ENCODE results near the gene SERINC2.

SERINC2 gene

GRCh38 chr1:31412732-31413404 is at the start of gene SERINC2:
Gene SERINC2, plus strand, starts transcription at chr1:31413213. Its CDS starts 53 bp downstream, at chr1:31413266.
- in situ Hi-C loops (cut with MboI; ENCODE audit: low sequenced_read_pairs): no loop called here

DNA sequence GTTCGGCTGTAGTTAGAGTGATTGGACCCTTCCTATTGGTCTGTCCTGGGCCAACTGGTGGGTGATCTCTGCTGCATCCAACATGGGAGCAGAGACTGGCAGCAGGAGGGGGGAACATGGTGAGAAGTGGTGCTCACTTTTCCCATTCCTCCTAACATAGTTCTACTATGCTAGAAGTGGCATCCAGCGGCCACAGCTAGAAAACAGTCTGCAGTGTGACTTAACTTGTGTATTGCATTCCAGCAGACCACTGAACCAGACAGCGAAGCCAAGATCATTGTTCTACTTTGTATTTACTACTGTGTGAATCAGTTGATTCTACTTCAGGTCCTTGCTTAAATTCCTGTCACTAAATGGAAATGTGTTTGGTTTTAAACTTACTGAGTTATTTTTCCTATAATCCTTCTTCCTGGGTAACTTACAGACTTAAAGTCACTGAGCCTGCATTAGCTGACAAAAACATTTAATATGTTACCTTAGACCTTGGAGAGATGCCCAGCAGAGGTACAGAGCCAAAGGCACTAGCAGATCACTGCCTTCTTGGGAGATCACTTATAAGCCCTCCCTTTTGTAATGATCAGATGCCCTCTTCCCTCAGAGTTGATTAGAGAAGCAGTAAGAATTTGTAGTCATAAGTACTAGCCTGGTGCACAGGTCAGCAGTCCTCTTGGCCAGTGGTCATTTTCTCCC is 48.3 kb upstream of the SERINC2 start:
- in situ Hi-C loops (cut with MboI; ENCODE audit: low sequenced_read_pairs): no loop called here

- in situ Hi-C loops (cut with MboI; ENCODE audit: low sequenced_read_pairs): no loop called here
Measured at GRCh38 chr1:31366796-31367195, 46.2 kb upstream of the SERINC2 start.

DNA sequence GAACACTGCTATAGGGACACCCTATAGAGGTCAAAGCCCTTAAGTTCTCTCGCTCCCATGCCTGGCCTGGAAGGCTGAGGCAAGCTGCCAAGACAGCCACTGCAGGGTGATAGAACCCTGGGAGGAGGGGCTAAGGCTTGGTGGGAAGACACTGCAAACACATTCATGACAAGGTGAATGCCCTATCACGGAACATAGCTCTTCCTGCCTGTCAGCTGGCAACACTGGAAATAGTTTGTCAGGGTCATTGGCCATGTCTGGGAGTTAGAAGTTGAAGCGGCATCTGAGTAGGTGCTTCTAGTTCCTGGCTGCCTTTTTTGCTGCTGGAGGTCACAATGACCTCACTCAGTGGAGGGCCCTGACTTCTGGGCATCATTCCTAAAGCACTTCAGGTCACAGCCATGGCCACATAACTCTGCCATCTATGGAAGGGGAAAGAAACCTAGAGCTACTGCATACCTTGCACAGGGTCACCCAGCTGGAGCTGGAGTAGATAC is 44.4 kb upstream of the SERINC2 start:
- in situ Hi-C loops (cut with MboI; ENCODE audit: low sequenced_read_pairs): no loop called here

GRCh38 chr1:31370021-31370420 is 43.0 kb upstream of the SERINC2 start:
- in situ Hi-C loops (cut with MboI; ENCODE audit: low sequenced_read_pairs): no loop called here

DNA sequence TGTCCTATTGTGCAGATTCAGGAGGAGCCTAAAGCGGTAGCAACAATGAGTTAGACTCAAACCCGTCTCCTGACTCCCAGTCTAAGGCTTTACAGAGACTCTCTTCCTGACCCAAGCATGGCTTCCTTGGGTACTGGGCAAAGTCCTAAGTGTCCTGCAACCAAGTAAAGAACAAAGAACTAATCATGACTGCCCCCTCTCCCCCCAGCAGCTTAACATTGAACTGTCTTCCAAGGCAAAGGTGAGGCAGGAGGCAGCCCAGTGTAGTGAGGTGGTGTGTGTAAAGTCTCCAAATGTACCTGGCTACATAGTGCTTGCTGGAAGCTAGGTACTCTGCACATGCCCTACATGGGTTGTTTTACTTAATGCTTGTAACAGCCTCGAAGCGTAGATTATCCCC is 42.4 kb upstream of the SERINC2 start:
- in situ Hi-C loops (cut with MboI; ENCODE audit: low sequenced_read_pairs): no loop called here

DNA sequence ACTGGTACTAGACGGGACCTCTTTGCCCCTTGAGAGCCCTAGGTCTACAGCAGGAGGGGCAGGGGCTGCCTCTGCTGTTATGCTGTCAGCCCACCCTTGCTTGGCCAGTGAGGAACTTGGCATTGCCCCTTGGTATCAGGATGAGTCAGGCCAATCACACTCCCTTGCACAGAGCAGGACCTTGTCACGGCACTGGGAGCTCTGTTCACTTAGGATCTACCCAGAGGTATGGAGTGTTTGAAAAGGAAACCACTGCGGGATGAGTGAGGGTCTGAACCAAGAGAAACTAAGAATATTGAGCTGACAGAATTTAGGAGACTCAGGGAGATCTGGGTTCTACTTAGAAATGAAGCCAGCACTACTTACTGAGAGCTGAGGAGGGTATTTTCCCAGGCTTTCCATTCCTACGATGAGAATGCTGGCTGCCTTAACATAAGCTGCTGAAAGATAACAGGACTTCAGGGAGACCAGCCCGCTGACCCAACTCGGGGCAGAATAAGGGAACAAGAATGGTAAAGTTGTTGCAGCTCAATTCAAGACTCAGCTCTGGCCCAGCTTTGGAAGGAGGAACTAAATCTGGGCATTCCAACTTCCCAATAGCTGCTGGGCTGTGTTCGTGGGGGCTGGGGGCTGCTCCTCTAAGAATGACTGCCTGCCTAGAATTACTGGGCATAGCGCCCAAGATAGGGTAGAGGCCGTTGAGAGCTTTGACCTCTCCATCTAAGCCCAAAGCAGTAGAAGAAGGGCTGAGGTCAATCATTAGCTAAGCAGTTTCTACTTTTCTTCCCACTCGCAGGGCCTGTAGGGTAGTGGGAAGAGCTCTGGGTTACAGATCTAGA is 41.7 kb upstream of the SERINC2 start:
- in situ Hi-C loops (cut with MboI; ENCODE audit: low sequenced_read_pairs): no loop called here

DNA sequence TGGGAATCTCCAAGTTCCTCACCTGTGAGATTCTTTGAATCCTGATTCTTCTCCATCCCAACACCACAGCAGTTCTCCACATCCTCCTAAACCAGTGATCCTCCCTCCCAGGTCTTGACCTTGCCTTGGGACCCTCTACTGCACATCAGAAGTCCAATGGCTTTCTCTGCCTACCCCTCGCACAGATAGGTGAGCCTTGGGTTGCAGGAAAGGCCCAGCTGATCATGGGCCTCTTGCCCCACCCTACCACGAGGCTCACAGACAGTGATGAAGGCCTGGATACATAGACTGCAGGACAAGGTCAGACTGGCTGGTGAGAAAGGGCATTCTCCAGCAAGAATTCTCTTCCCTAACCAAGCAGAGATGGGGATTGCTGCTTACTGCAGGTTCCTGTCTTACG is 41.0 kb upstream of the SERINC2 start:
- in situ Hi-C loops (cut with MboI; ENCODE audit: low sequenced_read_pairs): no loop called here

DNA sequence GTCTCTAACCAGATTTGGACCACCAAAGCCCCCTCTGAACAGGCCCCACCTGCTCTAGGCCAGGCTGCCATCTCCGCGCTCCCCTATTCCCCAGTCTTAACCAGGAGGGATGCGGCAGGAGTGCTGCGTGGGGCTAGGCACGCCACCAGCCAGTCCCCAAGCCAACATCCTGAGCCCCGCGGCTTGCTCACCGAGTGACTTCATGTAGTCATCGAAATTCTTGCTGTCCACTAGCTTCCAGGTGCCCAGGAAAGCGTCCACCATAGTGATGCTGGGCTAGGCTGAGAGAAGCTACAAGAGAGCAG is 40.3 kb upstream of the SERINC2 start:
- in situ Hi-C loops (cut with MboI; ENCODE audit: low sequenced_read_pairs): no loop called here

GRCh38 chr1:31373056-31373896 is 39.7 kb upstream of the SERINC2 start, which contains the start of gene FABP3:
Gene FABP3, minus strand, starts transcription at chr1:31373076. Its CDS starts 62 bp downstream, at chr1:31373014.
- in situ Hi-C loops (cut with MboI; ENCODE audit: low sequenced_read_pairs): no loop called here

DNA sequence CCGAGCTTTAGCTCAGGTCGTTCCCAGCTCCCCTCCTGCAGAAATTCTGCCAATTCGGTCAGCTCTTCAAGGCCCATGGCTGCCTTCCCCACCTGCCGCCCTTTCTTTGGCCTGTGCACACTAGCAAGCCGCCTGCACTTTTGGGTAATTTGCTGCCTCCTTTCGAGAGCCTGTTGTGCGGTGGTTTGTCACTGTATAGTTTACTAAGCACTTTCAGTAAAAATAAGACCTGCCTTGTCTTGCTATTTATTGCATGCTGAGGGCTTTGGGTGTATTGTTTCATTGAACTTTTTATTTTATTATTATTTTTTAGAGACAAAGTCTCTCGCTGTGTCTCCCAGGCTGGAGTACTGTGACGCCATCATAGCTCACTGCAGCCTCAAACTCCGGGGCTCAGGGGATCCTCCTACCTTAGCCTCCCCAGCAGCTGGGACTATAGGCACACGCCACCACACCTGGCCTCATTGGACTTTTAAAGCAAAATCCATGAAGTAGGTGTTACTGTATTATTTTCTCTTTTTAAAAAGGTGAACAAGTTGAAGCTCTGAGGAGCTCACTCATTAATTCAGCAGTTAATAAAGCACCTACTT is 39.0 kb upstream of the SERINC2 start:
- in situ Hi-C loops (cut with MboI; ENCODE audit: low sequenced_read_pairs): no loop called here

DNA sequence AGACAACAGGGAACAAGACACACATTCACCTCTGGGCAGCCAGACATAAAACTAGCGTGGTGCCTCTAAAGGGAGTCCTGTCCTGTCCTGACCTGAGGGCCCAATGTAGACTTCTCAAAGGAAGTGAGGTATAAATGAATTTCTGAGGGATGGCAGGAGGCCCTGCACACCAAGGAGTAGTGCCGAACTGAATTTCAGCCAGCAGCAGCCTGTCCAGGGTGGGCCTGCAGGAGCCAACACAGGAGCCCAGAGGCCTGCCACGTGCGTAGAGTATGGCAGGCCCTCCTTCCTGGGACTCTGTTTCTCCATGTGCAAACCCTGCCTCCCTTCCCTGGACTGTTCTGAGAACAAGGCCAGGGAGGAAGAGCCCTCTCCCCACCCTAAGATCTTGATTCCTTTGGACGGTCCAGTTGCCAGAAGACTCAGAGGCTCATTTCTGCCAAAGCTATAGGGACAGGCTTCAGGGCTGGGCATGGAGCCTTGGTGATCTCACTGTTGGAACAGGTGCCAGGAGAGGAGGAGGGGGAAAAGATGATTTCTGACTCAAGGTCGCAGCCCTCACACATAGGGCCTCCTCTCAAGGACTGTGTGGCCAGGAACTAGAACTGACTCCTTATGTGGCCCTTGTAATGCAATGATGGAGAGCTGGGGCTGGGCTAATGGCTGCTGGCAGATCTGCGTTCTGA is 38.4 kb upstream of the SERINC2 start:
- in situ Hi-C loops (cut with MboI; ENCODE audit: low sequenced_read_pairs): no loop called here

DNA sequence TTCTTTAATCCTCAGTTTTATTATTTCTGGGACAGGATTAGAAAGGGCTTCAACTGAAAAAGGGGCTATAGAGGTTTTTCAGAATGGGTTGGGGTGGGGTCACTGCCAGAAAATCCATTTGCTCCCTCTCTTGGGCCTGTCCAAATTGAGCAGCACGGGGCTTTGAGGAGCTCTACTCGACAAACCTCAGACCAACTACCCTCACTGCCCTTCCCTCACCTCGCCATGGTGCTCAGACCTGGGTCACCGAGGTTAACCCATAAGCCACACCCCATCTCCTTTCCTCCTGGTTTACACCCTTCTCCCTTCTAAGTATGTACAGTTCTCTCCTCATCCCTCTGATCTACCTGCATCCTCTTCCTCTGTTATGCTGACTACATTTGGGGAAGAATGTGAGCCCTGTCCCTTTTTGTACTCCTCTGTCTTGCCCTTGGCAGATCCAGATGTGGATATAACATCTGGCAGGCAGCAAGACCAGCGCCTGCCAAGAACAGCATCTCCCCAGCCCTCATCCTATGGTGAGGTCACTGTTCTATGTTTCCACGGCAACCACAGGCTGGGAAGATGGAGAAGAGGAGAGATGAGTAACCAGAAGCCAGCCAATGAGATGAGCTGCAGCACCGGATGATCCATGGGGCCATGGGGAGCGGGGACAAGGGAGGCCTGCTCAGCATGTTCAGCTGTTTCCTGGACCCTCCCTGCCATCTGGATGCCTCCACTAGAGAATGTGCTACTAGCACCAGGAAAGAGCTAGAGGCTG is 36.5 kb upstream of the SERINC2 start:
- in situ Hi-C loops (cut with MboI; ENCODE audit: low sequenced_read_pairs): no loop called here

- in situ Hi-C loops (cut with MboI; ENCODE audit: low sequenced_read_pairs): no loop called here
Measured at GRCh38 chr1:31377364-31377863, 35.6 kb upstream of the SERINC2 start.

DNA sequence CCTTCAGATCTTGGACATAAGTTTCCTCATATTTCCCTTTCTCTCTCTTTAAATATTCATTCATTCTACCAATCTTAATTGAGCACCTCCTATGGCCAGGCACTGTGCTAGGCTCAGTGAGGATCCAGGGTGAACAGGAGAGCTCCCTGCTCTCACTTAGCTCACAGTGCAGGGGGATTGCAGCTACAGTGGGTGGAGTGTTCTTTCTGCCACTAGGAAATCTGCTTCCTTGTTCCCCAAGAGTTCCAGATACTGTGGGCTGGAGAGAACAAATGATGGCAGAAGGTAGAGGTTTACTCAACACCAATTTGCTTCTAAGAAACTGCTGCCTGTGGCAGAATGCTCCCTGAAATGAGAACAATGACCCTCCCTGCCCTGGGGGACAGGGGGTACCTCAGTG is 35.0 kb upstream of the SERINC2 start:
- in situ Hi-C loops (cut with MboI; ENCODE audit: low sequenced_read_pairs): no loop called here

GRCh38 chr1:31380181-31380580 is 32.8 kb upstream of the SERINC2 start:
- in situ Hi-C loops (cut with MboI; ENCODE audit: low sequenced_read_pairs): no loop called here

DNA sequence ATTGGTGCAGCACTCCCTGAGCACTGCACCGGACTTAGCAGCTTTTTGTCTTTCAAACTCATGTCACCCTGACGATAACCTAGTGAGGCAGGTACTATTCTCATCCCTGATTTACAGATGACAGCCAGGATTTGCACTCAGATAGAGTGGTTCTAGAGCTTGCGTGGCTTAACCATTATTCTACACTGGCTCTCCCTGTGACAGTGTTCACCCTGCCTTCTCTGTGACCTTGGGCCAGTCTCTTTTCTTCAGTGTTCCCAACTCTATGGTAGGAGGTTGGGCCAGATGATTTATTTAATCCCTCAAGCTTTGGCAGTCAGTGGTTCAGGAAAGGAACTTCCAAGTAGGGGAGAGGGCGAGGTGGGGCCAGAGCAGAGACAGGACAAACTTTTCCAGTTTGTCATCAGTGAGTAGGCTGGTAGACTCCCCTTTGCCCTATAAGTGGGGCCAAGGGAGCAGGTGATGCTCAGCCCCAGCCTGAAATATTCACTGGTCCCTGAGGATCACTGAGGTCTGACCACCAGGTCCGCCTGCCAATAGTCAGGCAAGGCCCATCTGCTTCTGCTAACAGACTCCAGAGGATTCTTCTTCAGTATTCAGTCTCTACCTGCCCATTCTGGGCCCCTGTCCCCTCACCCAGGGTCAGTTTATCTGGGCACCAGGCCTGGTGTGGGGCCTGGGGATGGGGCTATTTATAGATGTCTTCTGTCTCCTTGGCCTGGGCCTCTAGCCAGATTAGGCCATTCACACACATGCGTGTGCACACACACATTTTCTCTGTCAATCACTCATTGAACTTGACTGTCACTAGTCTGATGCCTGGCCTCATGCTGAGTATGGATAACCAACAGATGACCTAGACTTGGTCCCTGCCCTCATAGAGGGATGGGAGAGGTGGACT is 31.4 kb upstream of the SERINC2 start:
- in situ Hi-C loops (cut with MboI; ENCODE audit: low sequenced_read_pairs): no loop called here

Data from HL-60/S4 treated with phorbol 12-myristate 13-acetate at 8.2 ng/mL for 4 days and 3 days (cell line).